ENCODE data around the gene RNF32. TPM values are rescaled to one million over a fixed set of nuclear protein-coding genes. Genes with fewer than 3 reads are reported as not detected.

Gene RNF32
- total RNA-seq, 1 experiment from 2014 or later: 2.2 TPM

GRCh38 chr7:156603629-156604028, 36.9 kb upstream of the RNF32 start:
- BruUV-seq (replicated peaks): no TSS peak
- Histone ChIP-seq H3K9me2 (ENCODE audit: insufficient read depth) (no peaks in the 10 kb centered on the region), H4K20me1 (ENCODE audit: insufficient read depth) (no peaks in the 10 kb centered on the region), H3K27me3 (ENCODE audit: insufficient read depth, low read depth) (peaks cover 67% of the 10 kb centered on the region), H3K4me2 (no peak overlapping the region), H3F3A (ENCODE audit: insufficient read depth, low read depth) (no peaks in the 10 kb centered on the region), H3K4me1 (replicated peaks; ENCODE audit: insufficient read depth) (no peaks in the 10 kb centered on the region), H3K4me3 (no peak overlapping the region), H2AFZ (no peak overlapping the region), H3K79me2 (ENCODE audit: low read depth) (no peaks in the 10 kb centered on the region), H3K9me3 (ENCODE audit: insufficient read depth, low read depth) (no peaks in the 10 kb centered on the region), H3K27ac (no peak overlapping the region), H3K36me3 (ENCODE audit: low read depth) (no peaks in the 10 kb centered on the region)
- no peak for DNase-seq
- POLR2A ChIA-PET (ENCODE audit: unreplicated experiment): no interaction called here
- TF ChIP-seq EZH2 (IDR thresholded peaks at IDR 0.05; ENCODE audit: low read depth): no peak
- TF ChIP-seq, protein P1, sequence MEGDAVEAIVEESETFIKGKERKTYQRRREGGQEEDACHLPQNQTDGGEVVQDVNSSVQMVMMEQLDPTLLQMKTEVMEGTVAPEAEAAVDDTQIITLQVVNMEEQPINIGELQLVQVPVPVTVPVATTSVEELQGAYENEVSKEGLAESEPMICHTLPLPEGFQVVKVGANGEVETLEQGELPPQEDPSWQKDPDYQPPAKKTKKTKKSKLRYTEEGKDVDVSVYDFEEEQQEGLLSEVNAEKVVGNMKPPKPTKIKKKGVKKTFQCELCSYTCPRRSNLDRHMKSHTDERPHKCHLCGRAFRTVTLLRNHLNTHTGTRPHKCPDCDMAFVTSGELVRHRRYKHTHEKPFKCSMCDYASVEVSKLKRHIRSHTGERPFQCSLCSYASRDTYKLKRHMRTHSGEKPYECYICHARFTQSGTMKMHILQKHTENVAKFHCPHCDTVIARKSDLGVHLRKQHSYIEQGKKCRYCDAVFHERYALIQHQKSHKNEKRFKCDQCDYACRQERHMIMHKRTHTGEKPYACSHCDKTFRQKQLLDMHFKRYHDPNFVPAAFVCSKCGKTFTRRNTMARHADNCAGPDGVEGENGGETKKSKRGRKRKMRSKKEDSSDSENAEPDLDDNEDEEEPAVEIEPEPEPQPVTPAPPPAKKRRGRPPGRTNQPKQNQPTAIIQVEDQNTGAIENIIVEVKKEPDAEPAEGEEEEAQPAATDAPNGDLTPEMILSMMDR (conservative IDR thresholded peaks at IDR 0.05): no peak
- CTCF ChIA-PET: no interaction called here
- intact Hi-C loops (cut with micrococcal nuclease; ENCODE audit: unreplicated experiment): no loop called here

DNA sequence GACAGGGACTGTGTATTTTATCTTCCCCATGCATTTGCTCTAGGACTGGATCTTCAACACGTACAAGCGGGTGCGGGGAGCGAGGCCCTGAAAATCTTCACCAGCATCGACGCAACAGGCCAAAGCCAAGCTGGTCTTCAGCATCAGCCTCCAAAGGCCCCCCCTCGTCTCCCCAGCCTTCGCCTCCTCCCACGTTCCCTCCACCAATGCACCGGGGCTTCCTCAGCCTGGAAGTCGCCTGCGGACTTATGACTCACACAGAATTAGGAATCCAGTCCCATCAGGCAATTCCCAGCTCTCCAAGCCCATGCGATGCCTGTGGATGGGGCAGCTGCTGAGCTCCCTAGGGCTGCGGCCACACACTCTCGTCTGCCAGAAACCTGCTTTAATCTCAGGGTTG, 36.3 kb upstream of the RNF32 start:
- no peaks in the 10 kb centered on the region for H3K4me1 ChIP-seq (replicated peaks; ENCODE audit: insufficient read depth)
- POLR2A ChIA-PET (ENCODE audit: unreplicated experiment): no interaction called here
- no peak overlapping the region for H2AFZ ChIP-seq
- DNase-seq: no peak
- intact Hi-C loops (cut with micrococcal nuclease; ENCODE audit: unreplicated experiment): no loop called here
- no peaks in the 10 kb centered on the region for H3F3A ChIP-seq (ENCODE audit: insufficient read depth, low read depth)
- H3K4me2 ChIP-seq: no peak overlapping the region
- H3K36me3 ChIP-seq (ENCODE audit: low read depth): no peaks in the 10 kb centered on the region
- no peaks in the 10 kb centered on the region for H3K9me3 ChIP-seq (ENCODE audit: insufficient read depth, low read depth)
- H3K4me3 ChIP-seq: no peak overlapping the region
- H3K27ac ChIP-seq: no peak overlapping the region
- CTCF ChIA-PET: no interaction called here
- peaks cover 71% of the 10 kb centered on the region for H3K27me3 ChIP-seq (ENCODE audit: insufficient read depth, low read depth)
- TF ChIP-seq, protein P1 (conservative IDR thresholded peaks at IDR 0.05): no peak
- no peak for TF ChIP-seq EZH2 (IDR thresholded peaks at IDR 0.05; ENCODE audit: low read depth)
- no peaks in the 10 kb centered on the region for H3K79me2 ChIP-seq (ENCODE audit: low read depth)
- BruUV-seq (replicated peaks): no TSS peak
- H3K9me2 ChIP-seq (ENCODE audit: insufficient read depth): no peaks in the 10 kb centered on the region
- H4K20me1 ChIP-seq (ENCODE audit: insufficient read depth): no peaks in the 10 kb centered on the region

DNA sequence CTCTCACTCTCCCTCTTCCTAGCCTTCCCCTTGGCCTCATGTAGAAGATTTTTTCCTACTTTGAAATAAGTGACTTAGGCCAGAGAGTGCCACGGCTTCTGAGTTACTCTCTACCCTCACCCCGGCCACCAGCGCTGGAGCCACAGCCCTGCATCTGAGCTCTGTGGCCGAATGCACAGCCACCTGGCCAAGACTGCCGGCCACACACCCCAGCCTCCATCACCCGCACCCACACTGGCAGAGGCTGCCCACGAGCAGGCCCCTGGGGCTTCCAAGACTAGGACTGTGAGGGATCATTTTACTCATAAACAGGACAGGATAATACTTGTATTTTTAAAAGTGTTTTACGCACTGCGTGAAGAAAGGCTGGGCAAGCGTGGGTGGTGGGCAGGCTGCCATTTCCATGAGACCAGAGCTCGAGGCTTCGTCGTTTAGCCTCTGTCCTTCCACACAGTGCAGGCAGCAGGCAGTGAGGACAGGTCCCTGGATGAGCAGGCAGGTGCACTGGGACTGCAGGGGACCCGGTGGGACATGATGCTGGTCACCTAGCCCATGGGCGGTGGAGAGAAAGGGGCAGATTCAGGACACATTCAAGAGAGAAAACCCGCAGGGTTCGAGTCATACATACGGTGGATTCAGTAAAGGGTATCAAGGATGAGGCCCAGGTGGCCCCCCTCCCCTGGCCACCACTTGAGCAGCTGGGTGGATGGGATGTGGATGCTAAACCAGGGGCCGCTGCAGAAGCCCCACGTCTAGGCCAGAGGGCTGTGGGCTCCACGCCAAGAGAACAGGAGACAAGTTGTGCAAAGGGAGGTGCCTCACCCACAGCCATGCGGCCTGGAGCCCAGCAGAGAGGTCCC, 35.5 kb upstream of the RNF32 start:
- Histone ChIP-seq H2AFZ (no peak overlapping the region), H3K27ac (no peak overlapping the region), H3K79me2 (ENCODE audit: low read depth) (no peaks in the 10 kb centered on the region), H3K9me3 (ENCODE audit: insufficient read depth, low read depth) (no peaks in the 10 kb centered on the region), H3F3A (ENCODE audit: insufficient read depth, low read depth) (no peaks in the 10 kb centered on the region), H4K20me1 (ENCODE audit: insufficient read depth) (no peaks in the 10 kb centered on the region), H3K36me3 (ENCODE audit: low read depth) (no peaks in the 10 kb centered on the region), H3K27me3 (ENCODE audit: insufficient read depth, low read depth) (peaks cover 76% of the 10 kb centered on the region), H3K9me2 (ENCODE audit: insufficient read depth) (no peaks in the 10 kb centered on the region), H3K4me3 (no peak overlapping the region), H3K4me1 (replicated peaks; ENCODE audit: insufficient read depth) (no peaks in the 10 kb centered on the region), H3K4me2 (no peak overlapping the region)
- intact Hi-C loops (cut with micrococcal nuclease; ENCODE audit: unreplicated experiment): no loop called here
- TF ChIP-seq, protein P1 (conservative IDR thresholded peaks at IDR 0.05): no peak
- no peak for TF ChIP-seq EZH2 (IDR thresholded peaks at IDR 0.05; ENCODE audit: low read depth)
- no TSS peak for BruUV-seq (replicated peaks)
- DNase-seq: no peak
- ChIA-PET POLR2A (ENCODE audit: unreplicated experiment) (no interaction called here), CTCF (no interaction called here)

All from PC-9 (cell line).